Mammary microvascular endothelial cell (primary cell): ENCODE data around the gene TAF11L13. TPM values are rescaled to one million over a fixed set of nuclear protein-coding genes. Genes with fewer than 3 reads are reported as not detected.

Source experiments
- total RNA-seq: library from RNA; depleted of rRNA; stranded (reverse); fragments of >200 nt; gene quantifications from 2 replicates; pipeline ENCODE4 v1.2.3, GENCODE V29; 2015

Gene TAF11L13
- not detected in 2 replicates for total RNA-seq

DNA sequence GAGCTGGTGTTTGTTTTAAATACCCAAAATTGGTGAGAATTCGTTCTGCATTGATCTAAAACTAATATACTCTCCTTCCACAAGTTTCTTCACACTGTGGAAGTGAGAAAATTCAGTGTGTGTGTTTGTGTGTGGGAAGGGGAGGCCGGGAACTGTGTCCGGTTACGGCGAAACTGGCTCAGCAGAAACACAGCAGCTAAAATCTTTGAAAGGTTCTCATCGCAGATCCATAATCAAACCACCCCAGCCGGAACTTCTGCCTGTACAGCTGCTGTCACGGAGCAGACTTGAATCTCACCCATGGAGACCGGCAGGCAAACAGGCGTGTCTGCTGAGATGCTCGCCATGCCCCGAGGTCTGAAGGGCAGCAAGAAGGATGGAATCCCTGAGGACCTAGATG is at the start of gene TAF11L13:
Gene TAF11L13, plus strand, starts transcription at position 301 of the 400 bp plus-strand sequence.

GRCh38 chr5:17585658-17586057 is 46.2 kb upstream of the TAF11L13 start, which contains the start of gene TAF11L7:
TAF11L7 (minus strand) TSS chr5:17585758.

GRCh38 chr5:17590860-17591259 is 41.0 kb upstream of the TAF11L13 start, which contains the start of gene TAF11L8:
TAF11L8 (minus strand) TSS chr5:17590960.

GRCh38 chr5:17594255-17594654 is 37.6 kb upstream of the TAF11L13 start, which contains the start of gene TAF11L9:
TAF11L9 (minus strand) TSS chr5:17594394.

DNA sequence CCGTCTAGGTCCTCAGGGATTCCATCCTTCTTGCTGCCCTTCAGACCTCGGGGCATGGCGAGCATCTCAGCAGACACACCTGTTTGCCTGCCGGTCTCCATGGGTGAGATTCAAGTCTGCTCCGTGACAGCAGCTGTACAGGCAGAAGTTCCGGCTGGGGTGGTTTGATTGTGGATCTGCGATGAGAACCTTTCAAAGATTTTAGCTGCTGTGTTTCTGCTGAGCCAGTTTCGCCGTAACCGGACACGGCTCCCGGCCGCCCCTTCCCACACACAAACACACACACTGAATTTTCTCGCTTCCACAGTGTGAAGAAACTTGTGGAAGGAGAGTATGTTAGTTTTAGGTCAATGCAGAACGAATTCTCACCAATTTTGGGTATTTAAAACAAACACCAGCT is 34.2 kb upstream of the TAF11L13 start, which contains the start of gene TAF11L10:
Gene TAF11L10, minus strand, starts transcription at position 101 of the 400 bp plus-strand sequence.

DNA sequence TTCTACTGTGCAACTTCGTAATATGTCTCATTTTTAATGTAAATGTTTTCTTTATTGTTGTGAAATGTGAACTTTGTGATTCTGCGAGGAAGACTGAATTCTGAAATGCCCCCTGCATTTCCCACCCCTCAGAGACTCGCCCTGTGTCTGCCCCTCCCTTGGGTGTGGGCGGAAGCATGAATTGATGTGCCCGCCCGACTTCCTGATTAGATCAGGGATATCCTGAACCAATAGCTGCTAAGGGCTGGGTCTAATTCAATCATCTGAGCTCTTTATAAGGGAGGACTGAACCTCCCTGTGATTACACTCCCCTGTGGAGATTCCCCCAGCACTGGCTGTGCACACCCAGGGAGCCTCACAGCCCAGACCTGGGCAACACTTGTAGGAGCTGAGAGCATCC is 28.0 kb upstream of the TAF11L13 start, which contains the start of gene TAF11L11:
Gene TAF11L11, plus strand, starts transcription at position 304 of the 400 bp plus-strand sequence.

GRCh38 chr5:17610092-17610491 is 21.8 kb upstream of the TAF11L13 start, which contains the start of gene TAF11L12:
TAF11L12 (plus strand) TSS chr5:17610392.

GRCh38 chr5:17634160-17634559 is 2.3 kb downstream of the TAF11L13 start, which contains the start of gene TAF11L14:
TAF11L14 (plus strand) TSS chr5:17634460.

Other genes starting within 250 kb of the TAF11L13 start
- gene TAF11L2, start 133.9 kb upstream of the TAF11L13 start, total RNA-seq, result not detected in 2 replicates
- not detected in 2 replicates for gene TAF11L3, start 113.7 kb upstream of the TAF11L13 start, total RNA-seq
- not detected in 2 replicates for gene TAF11L4, start 110.3 kb upstream of the TAF11L13 start, total RNA-seq
- gene TAF11L5, start 106.9 kb upstream of the TAF11L13 start, total RNA-seq, result not detected in 2 replicates
- gene TAF11L6, start 103.4 kb upstream of the TAF11L13 start, total RNA-seq, result not detected in 2 replicates
- not detected in 2 replicates for gene TAF11L7, start 46.3 kb upstream of the TAF11L13 start, total RNA-seq
- not detected in 2 replicates for gene TAF11L8, start 41.1 kb upstream of the TAF11L13 start, total RNA-seq
- gene TAF11L9, start 37.7 kb upstream of the TAF11L13 start, total RNA-seq, result not detected in 2 replicates
- gene TAF11L10, start 34.3 kb upstream of the TAF11L13 start, total RNA-seq, result not detected in 2 replicates
- gene TAF11L11, start 27.9 kb upstream of the TAF11L13 start, total RNA-seq, result not detected in 2 replicates
- gene TAF11L12, start 21.7 kb upstream of the TAF11L13 start, total RNA-seq, result not detected in 2 replicates
- gene TAF11L14, start 2.4 kb downstream of the TAF11L13 start, total RNA-seq, result not detected in 2 replicates